Natural killer cell (primary cell): ENCODE measurements around the gene ZBED5. TPM values are rescaled to one million over a fixed set of nuclear protein-coding genes. Genes with fewer than 3 reads are reported as not detected.
A peak's percentile ranks its signal among the peaks of the same experiment; 100 is the strongest.

Experiments used
- ATAC-seq, 3 donors: fragments of 150-1000 bp in 2 of 3; fragments of 200-7000 bp in 1 of 3; cut with Tn5 transposase; 1 replicate in 1 of 3; 2 replicates in 2 of 3; pipeline ENCODE4 v1.10.0; 2021; ENCODE audit warnings: mild to moderate bottlenecking in 2 of 3, moderate library complexity in 2 of 3
- DNase-seq, 2 donors: peaks; one replicate each; pipeline versions ENCODE4 v3.0.0 to v3.0.0-alpha.2; 2013 to 2021; ENCODE audit warnings: mixed read lengths in 1 of 2
- H3K27ac ChIP-seq: one replicate; pipeline ENCODE4 v1.5.1; 2013; ENCODE audit warnings: mild to moderate bottlenecking, low read length
- H3K27me3 ChIP-seq: one replicate; pipeline ENCODE4 v1.6.1; 2013; ENCODE audit warnings: low read length; ENCODE audit not compliant: control insufficient read depth, insufficient read depth
- H3K36me3 ChIP-seq: one replicate; pipeline ENCODE4 v1.6.1; 2013; ENCODE audit warnings: low read length; ENCODE audit not compliant: control insufficient read depth, insufficient read depth
- H3K4me1 ChIP-seq: one replicate; pipeline ENCODE4 v1.6.1; 2013; ENCODE audit warnings: low read length; ENCODE audit not compliant: control insufficient read depth, insufficient read depth
- H3K4me3 ChIP-seq: one replicate; pipeline ENCODE4 v1.5.1; 2013; ENCODE audit warnings: low read length
- H3K9me3 ChIP-seq: one replicate; pipeline ENCODE4 v1.6.1; 2013; ENCODE audit warnings: low read length; ENCODE audit not compliant: control insufficient read depth, insufficient read depth
- H3K27ac Mint-ChIP-seq, 2 donors: one replicate each; pipeline ENCODE4 v1.8.0; 2022; ENCODE audit warnings: mild to moderate bottlenecking in 2 of 2, mixed read lengths in 2 of 2, moderate library complexity in 1 of 2
- H3K27me3 Mint-ChIP-seq, 2 donors: one replicate each; pipeline ENCODE4 v1.8.0; 2022; ENCODE audit warnings: low read depth in 2 of 2, mixed read lengths in 2 of 2
- H3K36me3 Mint-ChIP-seq: one replicate; pipeline ENCODE4 v1.8.0; 2022; ENCODE audit warnings: mixed read lengths
- H3K4me1 Mint-ChIP-seq, 2 donors: one replicate each; pipeline ENCODE4 v1.8.0; 2022; ENCODE audit warnings: mixed read lengths in 2 of 2
- H3K4me3 Mint-ChIP-seq: one replicate; pipeline ENCODE4 v1.8.0; 2022; ENCODE audit warnings: mild to moderate bottlenecking, moderate library complexity, mixed read lengths
- H3K9me3 Mint-ChIP-seq, 2 donors: one replicate each; pipeline ENCODE4 v1.8.0; 2022; ENCODE audit warnings: mixed read lengths in 2 of 2
- CTCF ChIP-seq: fragments of 200-600 bp; IDR thresholded peaks from one replicate; pipeline ENCODE4 v1.8.0; 2022; ENCODE audit warnings: antibody characterized with exemption
- WGBS: methylation state at CpG from one replicate; pipeline ENCODE4 v1.1.7; 2013; ENCODE audit warnings: missing lambda C conversion rate; ENCODE audit not compliant: insufficient coverage; 5-methylcytosine and 5-hydroxymethylcytosine counted together
- intact Hi-C: fragments of 100-400 bp; cut with micrococcal nuclease; formaldehyde crosslinking; loops from one replicate; pipeline ENCODE4 v1.14.2; 2022
- total RNA-seq, 4 donors: library from RNA; stranded (reverse); fragments of 120-200 nt in 1 of 4; gene quantifications; one replicate each; pipeline versions ENCODE4 v1.2.3 to v1.2.4, GENCODE V29; 2013 to 2022

The ZBED5 gene
- total RNA-seq, 3 donors from 2014 or later (not counting 1 experiment from before 2014, with no cell fraction given), result 40.0 to 61.3 (median 53.9) TPM

- intact Hi-C loops, result loop anchor here (5.0 to 10.0 kb wide), 2 partner anchors 129 to 1036 kb away; partner anchors contain the start of gene USP47
- no peak overlapping the region for H3K4me3 ChIP-seq
- DNase-seq (no peak), ATAC-seq (no peak)
- Mint-ChIP-seq H3K27ac (peak overlapping the region; percentile 94 to 95), H3K36me3 (peaks cover 29% of the 10 kb centered on the region), H3K27me3 (no peaks in the 10 kb centered on the region), H3K4me1 (peaks cover 52 to 59% of the 10 kb centered on the region in 2 donors), H3K4me3 (peak overlapping the region; percentile 97), H3K9me3 (no peaks in the 10 kb centered on the region)
- no peak overlapping the region for H3K27ac ChIP-seq
- H3K4me1 ChIP-seq, result peaks cover 26% of the 10 kb centered on the region
- H3K27me3 ChIP-seq, result no peaks in the 10 kb centered on the region
- WGBS, result 100% methylated on average over 1 of the region's 4 CpGs
- TF ChIP-seq CTCF, result no peak
- peaks cover 58% of the 10 kb centered on the region for H3K36me3 ChIP-seq
- no peaks in the 10 kb centered on the region for H3K9me3 ChIP-seq
These were observed 51.6 kb downstream of the ZBED5 start for GRCh38 chr11:10806206-10806605.

- intact Hi-C loops, result loop anchor here (5.0 to 10.0 kb wide), 2 partner anchors 129 to 1037 kb away; partner anchors contain the start of gene USP47
- H3K4me1 Mint-ChIP-seq, result peaks cover 57 to 63% of the 10 kb centered on the region in 2 donors
- peak overlapping the region; percentile 10 for H3K4me3 Mint-ChIP-seq
- no peaks in the 10 kb centered on the region for H3K9me3 Mint-ChIP-seq
- Histone ChIP-seq H3K4me1 (peaks cover 26% of the 10 kb centered on the region), H3K9me3 (no peaks in the 10 kb centered on the region), H3K27ac (no peak overlapping the region), H3K36me3 (peaks cover 63% of the 10 kb centered on the region), H3K4me3 (no peak overlapping the region), H3K27me3 (no peaks in the 10 kb centered on the region)
- WGBS, result 82% methylated on average over 8 of the region's 8 CpGs
- peaks cover 34% of the 10 kb centered on the region for H3K36me3 Mint-ChIP-seq
- ATAC-seq (no peak), DNase-seq (no peak)
- H3K27me3 Mint-ChIP-seq, result no peaks in the 10 kb centered on the region
- TF ChIP-seq CTCF, result no peak
- H3K27ac Mint-ChIP-seq, result peak overlapping the region; percentile 52 to 56
These were observed 52.1 kb downstream of the ZBED5 start for GRCh38 chr11:10805741-10806140.

GRCh38 chr11:10803676-10804075 is 54.2 kb downstream of the ZBED5 start:
- no peak overlapping the region for H3K27ac ChIP-seq
- H3K4me1 Mint-ChIP-seq, result peaks cover 60 to 68% of the 10 kb centered on the region in 2 donors
- peak overlapping the region; percentile 37 to 52 for H3K27ac Mint-ChIP-seq

More at GRCh38 chr11:10803676-10804075, 54.2 kb downstream of the ZBED5 start:
- Histone ChIP-seq H3K9me3 (no peaks in the 10 kb centered on the region), H3K36me3 (peaks cover 83% of the 10 kb centered on the region), H3K4me3 (no peak overlapping the region), H3K4me1 (peaks cover 20% of the 10 kb centered on the region), H3K27me3 (no peaks in the 10 kb centered on the region)
- H3K36me3 Mint-ChIP-seq, result peaks cover 54% of the 10 kb centered on the region
- H3K27me3 Mint-ChIP-seq, result no peaks in the 10 kb centered on the region
- no peak for TF ChIP-seq CTCF
- intact Hi-C loops, result loop anchor here (10.0 kb wide), 1 partner anchor 131 kb away; no protein-coding TSS in a partner anchor
- ATAC-seq, result no peak
- no peak for DNase-seq
- no peaks in the 10 kb centered on the region for H3K9me3 Mint-ChIP-seq
- WGBS, result 68% methylated on average over 4 of the region's 6 CpGs
- H3K4me3 Mint-ChIP-seq, result no peak overlapping the region

Other genes with a start within 250 kb of the ZBED5 start
- under 1 TPM in 2 of 3 donors, not detected in 1; 0.50 to 0.54 TPM for gene IRAG1, start 164.3 kb downstream of the ZBED5 start, total RNA-seq
- gene CTR9, start 106.8 kb downstream of the ZBED5 start, total RNA-seq, result 10 to 100 TPM; 30.6 to 47.3 (median 38.0) TPM
- 100 to 1,000 TPM; 718 to 820 (median 751) TPM for gene EIF4G2, start 49.1 kb downstream of the ZBED5 start, total RNA-seq